Measurements from ENCODE around the gene MRPL39.
"Not testable (repeated sequence)": the region's sequence is repeated elsewhere in the genome, so short reads cannot be mapped to it uniquely, and the experiment has no call there.

Gene MRPL39

GRCh38 chr21:25636727-25637126 lies 29.4 kb upstream of the MRPL39 start:
- DNase-seq (ENCODE audit: low spot score in 2 of 2) (no peak), ATAC-seq (replicated peaks; ENCODE audit: extremely low read depth, poor library complexity, severe bottlenecking) (no peak)
- no peak overlapping the region for H3K4me3 Mint-ChIP-seq
- H3K27me3 Mint-ChIP-seq, result peaks cover 59% of the 10 kb centered on the region
- H3K27ac Mint-ChIP-seq (ENCODE audit: low read depth), result no peak overlapping the region
- no peaks in the 10 kb centered on the region for H3K9me3 Mint-ChIP-seq
- H3K4me1 Mint-ChIP-seq, result peaks cover 15% of the 10 kb centered on the region
- H3K36me3 Mint-ChIP-seq (ENCODE audit: insufficient read depth), result peaks cover 1% of the 10 kb centered on the region

GRCh38 chr21:25635310-25635709 lies 28.0 kb upstream of the MRPL39 start:
- DNase-seq (ENCODE audit: low spot score in 2 of 2) (no peak), ATAC-seq (replicated peaks; ENCODE audit: extremely low read depth, poor library complexity, severe bottlenecking) (no peak)
- Mint-ChIP-seq H3K36me3 (ENCODE audit: insufficient read depth) (no peaks in the 10 kb centered on the region), H3K4me3 (no peak overlapping the region), H3K9me3 (no peaks in the 10 kb centered on the region), H3K4me1 (peaks cover 8% of the 10 kb centered on the region), H3K27ac (ENCODE audit: low read depth) (no peak overlapping the region), H3K27me3 (peaks cover 50% of the 10 kb centered on the region)

GRCh38 chr21:25632296-25632695 lies 25.0 kb upstream of the MRPL39 start:
- H3K36me3 Mint-ChIP-seq (ENCODE audit: insufficient read depth), result no peaks in the 10 kb centered on the region
- H3K27me3 Mint-ChIP-seq, result peaks cover 31% of the 10 kb centered on the region
- ATAC-seq (replicated peaks; ENCODE audit: extremely low read depth, poor library complexity, severe bottlenecking), result no peak
- H3K4me3 Mint-ChIP-seq, result no peak overlapping the region
- H3K9me3 Mint-ChIP-seq, result no peaks in the 10 kb centered on the region
- H3K4me1 Mint-ChIP-seq, result no peaks in the 10 kb centered on the region
- DNase-seq (ENCODE audit: low spot score in 2 of 2), result no peak
- H3K27ac Mint-ChIP-seq (ENCODE audit: low read depth), result no peak overlapping the region

GRCh38 chr21:25626757-25627156 lies 19.5 kb upstream of the MRPL39 start:
- no peaks in the 10 kb centered on the region for H3K4me1 Mint-ChIP-seq
- ATAC-seq (replicated peaks; ENCODE audit: extremely low read depth, poor library complexity, severe bottlenecking) (no peak), DNase-seq (ENCODE audit: low spot score in 2 of 2) (no peak)
- no peaks in the 10 kb centered on the region for H3K36me3 Mint-ChIP-seq (ENCODE audit: insufficient read depth)
- no peaks in the 10 kb centered on the region for H3K9me3 Mint-ChIP-seq
- no peaks in the 10 kb centered on the region for H3K27me3 Mint-ChIP-seq
- no peak overlapping the region for H3K4me3 Mint-ChIP-seq
- H3K27ac Mint-ChIP-seq (ENCODE audit: low read depth), result no peak overlapping the region

GRCh38 chr21:25625776-25626555 lies 18.7 kb upstream of the MRPL39 start:
- not testable (repeated sequence) for H3K27ac Mint-ChIP-seq (ENCODE audit: low read depth); H3K4me3 Mint-ChIP-seq; H3K4me1 Mint-ChIP-seq; H3K27me3 Mint-ChIP-seq; DNase-seq (ENCODE audit: low spot score in 2 of 2); H3K36me3 Mint-ChIP-seq (ENCODE audit: insufficient read depth); ATAC-seq (replicated peaks; ENCODE audit: extremely low read depth, poor library complexity, severe bottlenecking); H3K9me3 Mint-ChIP-seq

- ATAC-seq (replicated peaks; ENCODE audit: extremely low read depth, poor library complexity, severe bottlenecking) (no peak), DNase-seq (ENCODE audit: low spot score in 2 of 2) (no peak)
- Mint-ChIP-seq H3K9me3 (no peaks in the 10 kb centered on the region), H3K4me3 (no peak overlapping the region), H3K27ac (ENCODE audit: low read depth) (no peak overlapping the region), H3K27me3 (no peaks in the 10 kb centered on the region), H3K36me3 (ENCODE audit: insufficient read depth) (peaks cover 2% of the 10 kb centered on the region), H3K4me1 (no peaks in the 10 kb centered on the region)
Measured at GRCh38 chr21:25625036-25625435, 17.8 kb upstream of the MRPL39 start.

GRCh38 chr21:25624511-25624910 lies 17.2 kb upstream of the MRPL39 start:
- Mint-ChIP-seq H3K4me3 (no peak overlapping the region), H3K9me3 (no peaks in the 10 kb centered on the region), H3K27me3 (no peaks in the 10 kb centered on the region), H3K4me1 (no peaks in the 10 kb centered on the region), H3K36me3 (ENCODE audit: insufficient read depth) (peaks cover 2% of the 10 kb centered on the region), H3K27ac (ENCODE audit: low read depth) (no peak overlapping the region)
- no peak for DNase-seq (ENCODE audit: low spot score in 2 of 2)
- ATAC-seq (replicated peaks; ENCODE audit: extremely low read depth, poor library complexity, severe bottlenecking), result no peak

- Mint-ChIP-seq H3K36me3 (ENCODE audit: insufficient read depth) (peaks cover 2% of the 10 kb centered on the region), H3K4me3 (no peak overlapping the region), H3K27me3 (no peaks in the 10 kb centered on the region), H3K27ac (ENCODE audit: low read depth) (no peak overlapping the region), H3K9me3 (no peaks in the 10 kb centered on the region), H3K4me1 (no peaks in the 10 kb centered on the region)
- ATAC-seq (replicated peaks; ENCODE audit: extremely low read depth, poor library complexity, severe bottlenecking), result no peak
- DNase-seq (ENCODE audit: low spot score in 2 of 2), result no peak
Measured at GRCh38 chr21:25619198-25619597, 11.9 kb upstream of the MRPL39 start.

GRCh38 chr21:25615880-25616279 lies 8.6 kb upstream of the MRPL39 start:
- Mint-ChIP-seq H3K27ac (ENCODE audit: low read depth) (no peak overlapping the region), H3K4me1 (no peaks in the 10 kb centered on the region), H3K4me3 (no peak overlapping the region), H3K27me3 (no peaks in the 10 kb centered on the region), H3K36me3 (ENCODE audit: insufficient read depth) (peaks cover 2% of the 10 kb centered on the region), H3K9me3 (no peaks in the 10 kb centered on the region)
- DNase-seq (ENCODE audit: low spot score in 2 of 2) (no peak), ATAC-seq (replicated peaks; ENCODE audit: extremely low read depth, poor library complexity, severe bottlenecking) (no peak)

- no peak overlapping the region for H3K4me3 Mint-ChIP-seq
- ATAC-seq (replicated peaks; ENCODE audit: extremely low read depth, poor library complexity, severe bottlenecking), result no peak
- H3K27ac Mint-ChIP-seq (ENCODE audit: low read depth), result no peak overlapping the region
- H3K36me3 Mint-ChIP-seq (ENCODE audit: insufficient read depth), result no peaks in the 10 kb centered on the region
- H3K4me1 Mint-ChIP-seq, result no peaks in the 10 kb centered on the region
- no peaks in the 10 kb centered on the region for H3K27me3 Mint-ChIP-seq
- no peak for DNase-seq (ENCODE audit: low spot score in 2 of 2)
- no peaks in the 10 kb centered on the region for H3K9me3 Mint-ChIP-seq
Measured at GRCh38 chr21:25614441-25614840, 7.2 kb upstream of the MRPL39 start.

- peak; percentile 53 to 68 for DNase-seq (ENCODE audit: low spot score in 2 of 2)
- Mint-ChIP-seq H3K4me1 (peaks cover 22% of the 10 kb centered on the region), H3K27ac (ENCODE audit: low read depth) (peak overlapping the region; percentile 100), H3K36me3 (ENCODE audit: insufficient read depth) (peaks cover 19% of the 10 kb centered on the region), H3K9me3 (no peaks in the 10 kb centered on the region), H3K27me3 (no peaks in the 10 kb centered on the region), H3K4me3 (peak overlapping the region; percentile 99)
- peak; percentile 79 for ATAC-seq (replicated peaks; ENCODE audit: extremely low read depth, poor library complexity, severe bottlenecking)
Measured at GRCh38 chr21:25608044-25608737, 910 bp upstream of the MRPL39 start.

GRCh38 chr21:25589887-25590286 lies 17.4 kb downstream of the MRPL39 start:
- DNase-seq (ENCODE audit: low spot score in 2 of 2), result no peak
- H3K27ac Mint-ChIP-seq (ENCODE audit: low read depth), result peak overlapping the region; percentile 9
- peaks cover 15% of the 10 kb centered on the region for H3K4me1 Mint-ChIP-seq
- H3K36me3 Mint-ChIP-seq (ENCODE audit: insufficient read depth), result peaks cover 58% of the 10 kb centered on the region
- H3K4me3 Mint-ChIP-seq, result no peak overlapping the region
- no peak for ATAC-seq (replicated peaks; ENCODE audit: extremely low read depth, poor library complexity, severe bottlenecking)
- H3K27me3 Mint-ChIP-seq, result no peaks in the 10 kb centered on the region
- no peaks in the 10 kb centered on the region for H3K9me3 Mint-ChIP-seq

GRCh38 chr21:25586791-25587190 lies 20.5 kb downstream of the MRPL39 start:
- DNase-seq (ENCODE audit: low spot score in 2 of 2) (no peak), ATAC-seq (replicated peaks; ENCODE audit: extremely low read depth, poor library complexity, severe bottlenecking) (no peak)
- Mint-ChIP-seq H3K4me1 (peaks cover 10% of the 10 kb centered on the region), H3K36me3 (ENCODE audit: insufficient read depth) (peaks cover 41% of the 10 kb centered on the region), H3K27me3 (no peaks in the 10 kb centered on the region), H3K4me3 (no peak overlapping the region), H3K27ac (ENCODE audit: low read depth) (peak overlapping the region; percentile 69), H3K9me3 (no peaks in the 10 kb centered on the region)
